Fibroblast of pulmonary artery (primary cell): Measurements from ENCODE around the gene SKP2.

Experiments
- DNase-seq: peaks from one replicate; pipeline ENCODE4 v3.0.0-alpha.2; 2010; ENCODE audit warnings: low read depth
- H3K4me3 ChIP-seq: replicated peaks from 2 replicates; pipeline ENCODE4 v1.5.1; 2011; ENCODE audit warnings: low read depth, mild to moderate bottlenecking, control low read depth, low read length, moderate library complexity
- CTCF ChIP-seq: IDR thresholded peaks from 2 replicates; pipeline ENCODE4 v1.5.1; 2011; ENCODE audit warnings: mild to moderate bottlenecking, control low read depth, low read length, inconsistent platforms; ENCODE audit errors: missing control alignments

Gene SKP2

DNA sequence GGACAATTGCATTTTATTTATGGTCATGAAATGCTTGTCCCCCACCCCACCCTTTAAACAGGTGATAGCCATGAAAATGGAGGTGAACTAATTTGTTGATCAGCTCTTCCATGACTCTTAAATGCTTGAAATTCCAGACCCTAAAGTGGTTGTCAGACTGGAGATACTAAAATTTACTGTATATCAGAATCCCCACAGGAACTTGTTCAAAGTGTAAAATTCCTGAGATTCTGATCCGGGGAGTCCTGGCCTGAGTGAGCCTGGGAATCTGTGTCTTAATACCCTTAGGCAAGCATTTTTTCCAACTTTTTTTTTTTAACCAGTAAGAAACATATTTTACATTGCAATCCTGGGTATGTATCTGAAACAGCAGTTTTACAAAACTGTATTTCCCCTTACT lies 4.7 kb downstream of the SKP2 start:
- H3K4me3 ChIP-seq, result no peak overlapping the region
- DNase-seq, result peak; percentile 46
- TF ChIP-seq CTCF, result no peak

DNA sequence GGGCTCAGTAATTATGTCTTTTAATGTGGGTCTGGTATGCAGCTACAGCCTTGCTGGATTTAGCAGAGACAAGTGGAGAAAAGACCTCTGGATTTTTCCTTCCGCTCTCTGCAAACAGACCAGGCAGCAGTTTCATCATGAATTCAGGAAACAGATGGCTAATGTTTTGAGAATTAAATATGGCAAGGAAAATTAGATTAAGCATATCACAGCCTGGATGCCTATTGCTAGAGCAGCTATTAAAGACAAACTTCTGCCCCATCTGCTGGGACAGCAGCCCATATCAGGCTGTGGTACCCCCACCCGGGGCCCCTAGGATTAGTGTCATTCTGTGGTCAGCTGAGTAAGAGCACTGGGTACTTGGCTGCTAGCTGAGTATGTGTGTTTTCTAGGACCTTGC lies 6.2 kb downstream of the SKP2 start:
- DNase-seq, result no peak
- TF ChIP-seq CTCF, result no peak
- H3K4me3 ChIP-seq, result no peak overlapping the region

DNA sequence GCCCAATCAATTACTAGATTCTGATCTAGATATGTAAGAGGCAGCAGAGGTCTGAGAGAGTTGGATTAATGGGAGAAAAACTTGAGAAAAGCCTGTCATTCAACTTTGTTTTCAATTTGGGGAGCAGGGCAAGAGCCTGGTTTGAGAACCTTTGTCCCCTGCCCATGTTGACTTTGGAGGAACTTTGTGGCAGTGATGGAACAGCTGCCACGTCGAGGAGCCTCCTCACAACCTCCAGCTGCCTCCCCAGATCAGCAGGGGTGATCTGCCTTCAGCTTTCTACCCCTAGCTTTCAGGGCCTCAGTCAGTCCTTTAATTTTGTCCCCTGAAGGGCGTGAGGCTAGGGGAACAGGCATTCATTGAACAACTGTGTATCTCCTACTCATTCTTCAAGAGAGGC lies 8.7 kb downstream of the SKP2 start:
- no peak overlapping the region for H3K4me3 ChIP-seq
- TF ChIP-seq CTCF, result no peak
- no peak for DNase-seq

DNA sequence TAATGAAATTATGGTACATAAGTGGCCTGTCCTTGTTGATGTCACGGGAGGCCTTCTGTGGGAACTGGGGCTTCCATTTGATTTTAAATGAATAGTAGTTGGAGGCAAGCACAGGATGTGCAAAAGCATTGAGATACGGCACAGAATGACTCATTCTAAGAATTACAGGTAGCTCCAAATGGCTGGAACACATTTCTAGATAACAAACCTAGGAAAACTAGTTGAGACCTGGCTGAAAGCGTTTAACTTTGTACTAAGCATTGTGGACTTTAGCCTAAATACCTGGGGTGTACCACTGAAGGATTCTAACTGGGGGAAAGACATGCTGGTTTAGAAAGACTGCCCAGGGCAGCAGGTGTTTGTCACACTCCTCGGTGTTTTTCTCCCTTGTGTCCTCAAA lies 9.4 kb downstream of the SKP2 start:
- TF ChIP-seq CTCF, result no peak
- H3K4me3 ChIP-seq, result no peak overlapping the region
- DNase-seq, result no peak

- H3K4me3 ChIP-seq, result no peak overlapping the region
- no peak for TF ChIP-seq CTCF
Measured at GRCh38 chr5:36162810-36163486, 11.0 kb downstream of the SKP2 start.

GRCh38 chr5:36164461-36164860 lies 12.6 kb downstream of the SKP2 start:
- no peak for DNase-seq
- no peak overlapping the region for H3K4me3 ChIP-seq
- no peak for TF ChIP-seq CTCF

More at GRCh38 chr5:36162810-36163486, 11.0 kb downstream of the SKP2 start:
- DNase-seq, result no peak

GRCh38 chr5:36168737-36169136 lies 16.8 kb downstream of the SKP2 start:
- H3K4me3 ChIP-seq, result no peak overlapping the region
- TF ChIP-seq CTCF, result no peak
- no peak for DNase-seq
